CD4-positive, alpha-beta T cell treated with Interleukin-17A for 4 hours (primary cell): ENCODE measurements around the gene EPGN.

Source experiments
- DNase-seq: peaks from one replicate; pipeline ENCODE4 v3.0.0-alpha.2; 2020; ENCODE audit warnings: mixed read lengths

Gene EPGN

DNA sequence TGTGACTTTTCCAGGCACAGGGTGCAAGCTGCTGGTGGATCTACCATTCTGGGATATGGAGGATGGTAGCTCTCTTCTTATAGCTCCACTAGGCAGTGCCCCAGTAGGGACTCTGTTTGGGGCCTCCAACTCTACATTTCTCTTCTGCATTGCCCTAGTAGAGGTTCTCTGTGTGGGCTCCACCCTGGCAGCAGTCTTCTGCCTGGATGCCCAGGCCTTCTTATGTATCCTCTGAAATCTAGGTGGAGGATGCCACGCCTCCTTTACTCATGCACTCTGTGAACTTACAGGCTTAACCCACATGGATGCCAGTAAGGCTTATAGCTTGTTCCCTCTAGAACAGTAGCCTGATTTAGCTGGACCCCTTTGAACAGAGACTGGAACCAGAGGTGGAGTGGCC lies 35.8 kb downstream of the EPGN start:
- DNase-seq: no peak

DNA sequence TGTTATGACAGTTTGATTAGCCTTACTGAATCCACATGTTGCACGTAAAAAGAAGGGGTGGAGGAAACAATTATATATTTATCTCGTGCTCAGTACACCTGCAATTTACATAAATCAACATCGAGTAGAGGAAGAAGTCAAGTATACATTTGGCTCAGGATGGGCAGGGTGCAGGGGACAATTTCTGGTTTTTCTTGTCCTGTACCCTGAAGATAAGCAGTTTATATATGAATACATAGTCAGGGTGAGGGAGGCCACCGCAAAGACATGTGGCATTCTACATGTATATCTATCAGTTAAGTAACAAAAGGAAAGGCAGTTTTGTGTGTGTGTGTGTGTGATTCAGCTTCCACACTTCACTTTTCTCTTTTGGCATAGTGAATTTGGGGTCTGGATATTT lies 45.6 kb downstream of the EPGN start:
- no peak for DNase-seq

DNA sequence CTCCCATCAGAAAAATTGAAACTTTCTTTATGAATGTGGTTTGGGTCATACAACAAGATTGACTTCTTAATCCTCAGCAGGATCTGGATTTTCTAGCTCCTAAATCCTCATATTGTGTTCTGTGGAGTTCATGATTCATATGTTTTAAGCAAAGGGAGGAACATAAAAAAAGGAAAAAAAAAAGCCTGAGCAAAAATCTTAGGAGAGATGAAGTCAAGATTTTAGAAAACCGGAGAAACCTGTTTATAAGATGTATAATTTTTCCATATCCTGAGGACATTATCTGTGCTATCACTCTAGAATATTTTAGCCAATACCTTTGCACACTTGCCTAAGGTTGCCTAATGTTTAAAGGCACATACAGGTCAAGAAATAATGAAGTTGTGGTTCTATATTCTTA lies 49.7 kb downstream of the EPGN start:
- no peak for DNase-seq

DNA sequence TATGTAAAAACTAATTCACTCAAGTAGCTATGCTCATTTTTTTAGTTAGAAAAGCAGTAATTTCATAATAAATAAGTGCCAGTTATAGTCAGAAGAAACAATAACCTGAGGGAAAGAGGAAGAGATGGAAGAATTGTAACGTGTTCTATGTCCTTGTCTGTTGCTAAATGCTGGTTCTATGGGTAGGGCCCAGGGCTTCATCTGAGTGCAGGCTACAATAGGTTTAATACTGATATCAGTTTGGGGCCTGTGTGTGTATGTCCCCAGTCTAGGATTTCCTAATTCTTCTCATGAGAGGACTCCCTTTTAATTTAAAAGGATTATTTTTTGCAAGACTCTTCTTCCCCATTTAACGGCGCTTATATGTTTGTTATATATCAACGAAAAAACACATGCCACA lies 53.4 kb downstream of the EPGN start:
- no peak for DNase-seq

DNA sequence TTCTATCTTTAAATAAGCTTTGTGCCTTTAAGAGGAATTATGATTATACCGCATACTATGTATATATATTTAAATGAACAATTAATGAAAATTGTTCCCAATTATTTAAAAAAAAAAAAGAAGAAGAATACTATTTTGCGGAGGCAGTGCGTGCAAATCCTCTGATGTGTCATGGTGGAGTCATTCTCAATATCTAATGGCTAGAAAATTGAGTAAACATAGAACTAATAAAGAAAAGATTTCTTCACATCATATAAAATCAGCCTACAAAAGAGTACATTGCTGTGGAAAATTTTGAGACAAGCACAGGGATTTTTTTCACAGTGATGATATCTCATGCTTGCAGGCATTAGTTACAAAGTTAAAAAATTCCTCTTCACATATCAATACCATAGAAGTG lies 54.1 kb downstream of the EPGN start:
- no peak for DNase-seq

DNA sequence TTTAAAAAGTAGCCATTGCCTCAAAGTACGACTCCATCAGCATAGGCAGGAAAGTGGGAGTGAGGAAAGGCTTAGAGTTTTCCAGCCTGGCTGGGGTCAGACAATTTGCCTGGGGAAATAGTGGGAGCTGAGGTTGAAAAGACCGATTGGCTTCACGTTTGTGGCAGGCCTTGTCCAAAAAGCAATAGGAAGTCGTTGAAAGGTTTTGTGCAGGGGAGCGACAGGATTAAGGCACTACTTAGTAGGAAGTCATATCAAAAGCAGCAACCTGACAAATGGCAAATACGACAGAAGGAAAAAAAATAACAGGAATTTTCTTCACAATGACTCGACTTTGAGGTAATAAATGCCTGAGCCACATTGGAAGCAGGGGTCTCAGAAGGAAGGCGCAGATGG lies 56.0 kb downstream of the EPGN start:
- DNase-seq: no peak

DNA sequence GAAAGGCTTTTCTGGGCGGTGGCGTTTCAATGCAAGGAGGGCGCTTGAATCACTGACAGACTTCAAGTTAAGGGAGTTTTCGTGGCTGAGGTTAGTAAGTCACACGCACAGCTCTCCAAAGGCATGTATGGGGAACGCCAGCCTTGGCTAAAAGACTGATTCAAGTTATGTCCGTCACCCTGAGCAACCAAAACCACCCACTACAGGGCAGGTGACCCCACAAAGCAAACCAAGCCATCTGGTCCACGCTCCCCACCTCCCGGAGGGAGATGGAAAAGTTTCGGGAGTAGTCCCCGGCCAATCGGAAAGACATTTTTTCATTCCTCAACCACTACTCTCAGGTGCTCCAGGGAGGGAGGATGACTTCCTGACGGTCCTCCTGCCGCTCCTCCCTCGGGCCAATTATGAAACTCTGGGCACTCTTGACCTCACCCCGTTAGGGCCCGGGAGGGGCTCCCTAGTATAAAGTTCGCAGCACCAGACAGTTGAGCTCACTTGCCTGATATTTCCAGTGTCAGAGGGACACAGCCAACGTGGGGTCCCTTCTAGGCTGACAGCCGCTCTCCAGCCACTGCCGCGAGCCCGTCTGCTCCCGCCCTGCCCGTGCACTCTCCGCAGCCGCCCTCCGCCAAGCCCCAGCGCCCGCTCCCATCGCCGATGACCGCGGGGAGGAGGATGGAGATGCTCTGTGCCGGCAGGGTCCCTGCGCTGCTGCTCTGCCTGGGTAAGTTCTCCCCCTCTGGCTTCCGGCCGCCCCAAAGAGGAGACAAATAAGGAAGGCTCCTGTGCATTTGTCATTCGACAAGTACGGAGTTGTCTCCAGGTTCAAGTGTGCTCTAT lies 56.6 kb downstream of the EPGN start, which contains the start of gene EREG:
TSS of gene EREG (plus strand) at position 494 of the 840 bp plus-strand sequence. CDS start at position 658, 164 bp downstream.
- peak; percentile 38 for DNase-seq

DNA sequence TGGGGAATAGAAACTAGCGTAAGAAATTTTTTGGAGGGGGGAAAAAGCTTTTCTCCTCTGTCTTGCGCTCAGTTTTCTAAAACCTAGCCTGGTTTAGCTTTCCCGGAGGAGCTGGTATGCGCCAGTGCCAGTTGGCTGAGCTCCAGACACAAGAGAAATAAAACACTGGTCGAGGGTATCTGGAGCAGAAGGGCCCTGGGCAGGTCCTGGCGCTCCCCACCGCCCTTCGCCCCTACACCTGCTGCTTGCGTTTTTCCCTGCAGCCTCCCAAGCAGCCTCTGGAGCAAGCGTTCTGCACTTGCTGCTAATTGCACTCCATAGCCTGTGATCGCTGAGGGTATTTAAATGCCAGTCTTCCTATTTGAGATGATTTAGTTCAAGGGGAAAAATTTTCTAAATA lies 57.5 kb downstream of the EPGN start:
- no peak for DNase-seq
